GM18858 (cell line): ENCODE results near the gene FAM83E.

Experiments
- ATAC-seq: cut with Tn5 transposase; IDR thresholded peaks from one replicate; pipeline ENCODE4 v1.9.1; 2021; ENCODE audit not compliant: unreplicated experiment

Gene FAM83E

DNA sequence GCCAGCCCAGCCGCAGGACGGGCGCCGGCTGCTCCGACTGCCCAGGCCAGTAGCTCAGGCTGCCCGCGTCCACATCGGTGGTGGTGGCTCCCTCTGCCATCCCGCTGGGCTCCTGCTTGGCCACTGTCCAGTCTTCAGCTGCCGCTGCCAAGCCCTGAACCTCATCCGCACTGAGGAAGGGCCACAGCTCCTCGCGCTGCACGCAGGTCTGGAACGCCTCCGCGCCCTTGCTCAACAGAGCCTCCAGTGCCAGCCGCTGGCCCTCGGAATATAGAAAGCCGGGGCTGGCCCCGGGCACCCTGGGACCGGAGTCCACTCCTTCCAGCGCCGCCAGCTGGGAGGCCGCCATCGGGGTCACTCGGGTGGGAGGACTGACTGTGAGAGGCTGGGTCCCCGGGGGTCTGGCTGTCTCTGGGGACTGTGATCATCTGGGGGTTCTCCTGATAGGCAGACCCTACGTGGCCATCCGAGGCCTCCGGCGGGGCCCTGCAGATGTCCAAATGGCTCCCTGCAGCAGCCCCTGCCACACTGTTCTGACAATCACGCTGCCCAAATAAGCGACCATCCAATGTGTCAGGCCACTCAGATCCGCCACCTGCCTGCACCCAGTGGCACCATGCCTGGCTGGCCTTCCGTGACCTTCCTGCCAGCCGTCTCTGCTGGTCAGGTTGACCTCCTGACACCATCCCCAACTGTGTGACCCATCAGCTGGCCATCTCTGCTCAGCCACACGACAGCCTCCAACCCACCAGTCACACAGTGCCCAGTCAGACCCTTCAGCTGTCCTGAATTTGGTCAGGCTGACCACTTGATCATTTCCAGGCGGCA is 1.6 kb downstream of the FAM83E start:
- no peak for ATAC-seq

DNA sequence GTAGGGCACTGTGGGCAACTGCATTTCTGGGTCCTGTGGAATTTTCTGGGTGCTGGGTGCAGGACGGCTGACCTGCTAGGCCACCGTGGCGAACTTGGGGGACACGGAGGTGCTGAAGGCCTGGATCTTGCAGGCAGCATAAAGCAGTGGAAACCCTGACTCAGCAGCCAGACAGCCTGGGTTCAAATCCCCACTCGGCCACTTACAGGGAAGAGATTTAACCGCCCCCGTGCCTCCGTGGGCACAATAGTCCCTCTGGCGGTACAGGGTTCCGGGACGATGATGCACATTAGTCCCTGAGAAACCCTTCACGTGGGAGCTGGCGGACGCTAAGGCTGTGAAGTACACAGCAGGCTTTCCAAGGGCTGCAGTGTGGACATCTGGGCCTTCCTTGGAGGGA is 3.0 kb downstream of the FAM83E start:
- ATAC-seq, result no peak

DNA sequence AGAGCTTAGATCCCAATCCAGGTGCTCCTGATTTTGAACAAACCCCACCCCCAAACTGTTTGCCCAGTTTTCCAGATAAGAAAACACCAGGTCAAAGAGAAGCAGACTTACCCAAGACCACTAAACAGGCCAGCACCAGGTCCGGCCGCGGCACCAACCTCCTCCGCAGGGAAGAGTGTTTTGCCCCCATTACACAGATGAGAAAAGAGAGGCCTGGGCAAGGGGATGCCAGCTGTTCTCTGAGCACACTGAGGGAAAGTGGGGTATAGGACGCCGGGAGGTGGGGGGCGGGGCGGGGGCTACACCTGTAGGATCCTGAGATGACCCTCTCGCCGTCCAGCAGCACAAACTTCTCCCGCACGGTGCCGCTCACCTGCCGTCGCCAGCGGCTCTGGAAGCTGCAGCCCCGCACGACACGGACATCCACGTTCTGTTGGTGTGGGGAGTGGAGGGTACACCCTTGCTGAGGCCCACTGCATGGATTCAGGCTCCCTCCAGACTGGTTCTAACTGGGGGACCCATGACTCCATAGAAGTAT is 5.2 kb downstream of the FAM83E start:
- no peak for ATAC-seq

DNA sequence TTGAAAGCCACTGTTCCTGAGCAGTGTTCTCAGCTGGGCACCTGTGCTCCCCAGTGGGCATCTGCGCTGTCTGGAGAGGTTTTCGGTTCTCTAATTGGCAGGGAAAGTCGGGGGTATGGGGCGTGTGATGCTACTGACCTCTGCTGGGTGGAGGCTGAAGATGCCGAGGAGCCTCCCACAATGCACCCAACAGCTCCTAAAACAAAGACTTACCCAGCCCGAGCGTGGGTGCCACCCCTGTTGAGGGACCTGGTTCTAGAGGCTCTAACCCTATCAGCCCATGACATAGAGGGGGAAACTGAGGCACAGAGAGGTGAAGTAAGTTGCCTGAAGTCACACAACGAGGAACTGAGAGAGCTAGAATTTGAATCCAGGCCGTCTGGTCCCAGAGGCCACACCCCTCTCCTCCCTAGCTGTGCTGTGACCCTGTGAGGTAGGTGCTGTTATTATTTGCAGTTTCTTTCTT is 6.0 kb downstream of the FAM83E start:
- ATAC-seq, result no peak

DNA sequence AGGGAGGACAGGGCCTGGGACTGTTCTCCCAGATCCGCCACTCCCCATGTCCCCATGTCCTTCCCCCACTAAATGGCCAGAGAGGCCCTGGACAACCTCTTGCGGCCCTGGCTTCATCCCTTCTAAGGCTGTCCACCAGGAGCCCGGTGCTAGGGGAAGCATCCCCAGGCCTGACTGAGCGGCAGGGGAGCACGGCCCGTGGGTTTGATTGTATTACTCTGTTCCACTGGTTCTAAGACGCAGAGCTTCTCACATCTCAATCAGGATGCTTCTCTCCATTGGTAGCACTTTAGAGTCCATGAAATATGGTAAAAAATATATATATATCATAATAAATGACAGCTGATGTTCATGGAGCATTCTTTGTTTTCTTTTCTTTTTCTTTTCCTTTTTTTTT is 7.5 kb downstream of the FAM83E start:
- no peak for ATAC-seq

DNA sequence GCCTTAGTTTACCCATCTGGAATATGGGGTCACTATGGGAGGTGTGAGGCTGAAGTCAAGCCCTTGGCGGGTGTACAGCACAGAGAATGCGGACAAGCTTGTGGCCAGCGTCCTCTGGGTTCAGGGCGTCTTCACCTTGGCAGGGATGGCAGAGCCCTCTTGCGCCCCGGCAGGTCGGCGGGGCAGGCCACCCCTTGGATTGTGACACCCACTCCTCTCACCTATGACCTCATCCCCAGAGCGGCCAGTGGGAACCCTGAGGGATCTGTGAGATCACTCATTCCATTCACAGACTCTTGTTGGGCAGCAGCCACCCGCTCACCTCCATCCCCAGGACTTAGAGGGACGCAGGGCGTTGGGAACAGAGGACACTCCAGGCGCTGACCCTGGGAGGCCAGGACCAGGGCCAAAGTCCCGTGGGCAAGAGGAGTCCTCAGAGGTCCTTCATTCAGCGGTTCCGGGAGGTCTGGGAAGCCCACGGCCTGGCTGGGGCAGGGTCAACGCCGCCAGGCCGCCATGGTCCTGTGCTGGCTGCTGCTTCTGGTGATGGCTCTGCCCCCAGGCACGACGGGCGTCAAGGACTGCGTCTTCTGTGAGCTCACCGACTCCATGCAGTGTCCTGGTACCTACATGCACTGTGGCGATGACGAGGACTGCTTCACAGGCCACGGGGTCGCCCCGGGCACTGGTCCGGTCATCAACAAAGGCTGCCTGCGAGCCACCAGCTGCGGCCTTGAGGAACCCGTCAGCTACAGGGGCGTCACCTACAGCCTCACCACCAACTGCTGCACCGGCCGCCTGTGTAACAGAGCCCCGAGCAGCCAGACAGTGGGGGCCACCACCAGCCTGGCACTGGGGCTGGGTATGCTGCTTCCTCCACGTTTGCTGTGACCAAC is 8.2 kb downstream of the FAM83E start, which contains the start of gene SPACA4:
Gene SPACA4, plus strand, starts transcription at position 280 of the 896 bp plus-strand sequence. Its CDS starts 237 bp downstream, at position 517.
- no peak for ATAC-seq

DNA sequence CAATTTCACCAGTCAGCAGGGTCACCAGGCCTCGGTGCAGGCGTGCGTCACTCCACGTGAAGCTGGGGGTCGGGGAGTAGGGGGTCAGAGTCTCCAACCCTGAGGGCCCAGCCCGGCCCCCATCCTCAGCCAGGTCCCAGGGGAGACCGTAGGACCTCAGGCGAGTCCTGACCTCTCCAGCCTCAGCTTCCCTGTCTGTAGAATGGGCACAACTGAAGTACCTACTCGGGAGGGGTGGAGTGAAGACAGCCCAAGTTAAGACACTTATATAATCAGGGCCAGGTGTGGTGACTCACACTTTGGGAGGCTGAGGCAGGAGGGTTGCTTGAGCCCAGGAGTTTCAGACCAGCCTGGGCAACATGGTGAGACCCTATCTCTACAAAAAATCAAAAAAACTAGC is 11.0 kb downstream of the FAM83E start:
- no peak for ATAC-seq

DNA sequence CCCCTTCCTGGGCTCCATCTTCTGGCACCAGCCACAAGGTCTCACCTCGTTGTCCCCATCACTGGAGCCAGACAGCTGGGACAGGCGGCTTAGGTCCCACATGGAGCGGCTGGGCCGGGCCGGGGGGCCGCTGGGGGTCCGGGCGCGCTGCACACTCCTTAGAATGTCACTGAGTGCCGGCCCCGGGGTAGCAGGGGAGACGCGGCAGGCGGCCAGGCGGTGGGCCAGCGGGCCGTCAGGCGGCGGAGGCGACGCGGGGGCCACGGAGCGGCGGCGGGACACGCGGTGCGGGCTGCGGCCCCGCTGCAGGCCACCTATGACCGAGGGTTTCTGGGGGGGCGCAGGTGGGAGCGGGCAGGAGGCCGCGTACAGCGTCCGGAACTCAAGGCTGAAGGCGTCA is 11.4 kb downstream of the FAM83E start:
- ATAC-seq, result no peak

DNA sequence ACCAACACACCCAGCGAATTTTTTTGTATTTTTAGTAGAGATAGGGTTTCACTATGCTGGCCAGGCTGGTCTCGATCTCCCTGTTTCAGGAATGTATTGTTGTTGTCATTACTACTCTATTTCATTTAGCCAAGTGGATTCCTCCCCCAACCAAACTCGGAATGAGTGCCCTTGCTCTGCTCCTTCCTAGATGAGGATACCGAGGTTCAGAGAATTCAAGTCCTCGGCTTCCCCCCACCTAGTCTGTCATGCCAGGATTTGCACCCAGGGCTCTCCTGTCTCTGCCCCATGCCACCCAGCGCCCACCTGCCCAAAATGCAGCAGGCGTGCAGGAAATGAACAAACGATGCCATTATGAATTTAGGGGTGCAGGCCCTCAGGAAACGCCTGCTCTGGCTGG is 11.9 kb downstream of the FAM83E start:
- no peak for ATAC-seq

DNA sequence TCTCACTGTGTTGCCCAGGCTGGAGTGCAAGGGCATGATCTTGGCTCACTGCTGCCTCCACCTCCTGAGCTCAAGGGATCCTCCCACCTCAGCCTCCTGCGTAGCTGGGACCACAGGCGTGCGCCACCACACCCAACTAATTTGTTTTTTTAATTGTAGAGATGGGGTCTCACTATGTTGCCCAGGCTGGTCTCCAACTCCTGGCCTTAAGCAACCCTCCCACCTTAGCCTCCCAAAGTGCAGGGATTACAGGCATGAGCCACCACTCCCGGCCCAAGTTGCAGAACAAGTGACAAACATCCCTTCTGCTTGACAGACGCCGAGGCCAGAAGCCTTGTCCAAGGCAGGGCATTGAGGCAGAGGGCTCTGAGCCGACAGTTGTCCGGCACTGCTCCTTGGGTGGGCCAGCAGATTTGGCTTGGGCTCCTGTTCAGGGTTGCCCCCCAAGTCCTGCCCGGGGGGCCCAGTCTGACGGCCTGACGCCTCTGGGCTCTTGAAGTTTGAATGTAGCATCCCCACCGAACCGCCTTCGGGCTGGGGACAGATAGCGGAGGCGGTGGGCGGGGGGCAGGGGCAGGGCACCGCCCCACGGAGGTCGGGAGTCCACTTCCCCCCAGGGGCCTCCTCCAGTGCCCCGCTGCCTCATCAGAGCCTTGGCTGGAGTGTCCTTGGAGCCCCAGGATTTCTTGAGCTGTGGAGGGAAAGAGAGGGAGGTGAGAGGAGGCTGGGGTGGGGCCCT is 14.0 kb downstream of the FAM83E start:
- no peak for ATAC-seq

DNA sequence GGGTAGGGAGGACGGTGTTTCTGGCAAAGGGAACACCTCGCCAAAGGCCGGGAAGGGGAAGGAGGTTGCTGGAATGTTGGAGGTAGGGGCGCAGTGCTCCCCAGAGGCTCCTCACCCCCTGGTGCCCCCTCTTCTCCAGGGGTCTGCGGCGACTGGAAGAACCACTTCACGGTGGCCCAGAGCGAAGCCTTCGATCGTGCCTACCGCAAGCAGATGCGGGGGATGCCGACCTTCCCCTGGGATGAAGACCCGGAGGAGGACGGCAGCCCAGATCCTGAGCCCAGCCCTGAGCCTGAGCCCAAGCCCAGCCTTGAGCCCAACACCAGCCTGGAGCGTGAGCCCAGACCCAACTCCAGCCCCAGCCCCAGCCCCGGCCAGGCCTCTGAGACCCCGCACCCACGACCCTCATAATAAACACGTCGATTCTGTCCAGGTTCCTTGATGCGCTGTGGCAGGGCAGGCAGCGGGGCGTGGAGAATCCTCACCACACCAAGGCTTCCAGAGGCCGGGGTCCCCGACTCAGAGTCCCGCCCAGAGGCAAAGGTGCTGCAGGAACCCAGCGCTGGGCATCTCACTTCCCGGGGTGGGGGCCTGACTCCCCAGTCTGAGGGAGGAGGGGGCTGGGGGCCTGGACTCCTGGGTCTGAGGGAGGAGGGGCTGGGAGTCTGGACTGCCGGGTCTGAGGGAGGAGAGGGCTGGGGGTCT is 15.7 kb downstream of the FAM83E start:
- no peak for ATAC-seq

DNA sequence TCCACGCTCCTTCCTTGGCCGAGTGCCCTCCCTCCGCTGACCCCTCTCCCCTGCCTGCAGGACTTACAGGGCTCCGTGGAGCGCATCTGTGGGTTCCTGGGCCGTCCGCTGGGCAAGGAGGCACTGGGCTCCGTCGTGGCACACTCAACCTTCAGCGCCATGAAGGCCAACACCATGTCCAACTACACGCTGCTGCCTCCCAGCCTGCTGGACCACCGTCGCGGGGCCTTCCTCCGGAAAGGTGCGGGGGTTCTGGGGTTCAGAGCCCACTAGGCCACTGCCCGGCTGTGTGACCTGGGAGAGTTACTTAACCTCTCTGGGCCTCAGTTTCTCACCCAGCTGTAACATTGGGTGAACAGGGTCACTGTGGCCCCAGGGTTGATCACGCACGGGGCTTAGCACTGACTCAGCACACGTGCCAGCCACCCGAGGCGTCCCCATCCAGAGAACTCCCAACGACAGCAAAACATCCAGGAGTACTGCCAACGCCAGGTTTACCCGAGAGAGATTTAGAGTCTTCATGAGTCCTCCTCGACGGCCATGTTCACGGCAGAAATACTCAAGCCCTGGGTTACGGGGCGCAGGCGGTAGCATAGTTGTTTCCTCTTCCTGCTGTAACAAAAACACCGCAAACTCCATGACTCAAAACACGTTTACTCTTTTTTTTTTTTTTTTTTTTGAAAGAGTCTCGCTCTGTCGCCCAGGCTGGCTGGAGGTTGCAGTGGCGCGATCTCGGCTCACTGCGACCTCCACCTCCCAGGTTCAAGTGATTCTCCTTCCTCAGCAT is 18.0 kb downstream of the FAM83E start:
- no peak for ATAC-seq

DNA sequence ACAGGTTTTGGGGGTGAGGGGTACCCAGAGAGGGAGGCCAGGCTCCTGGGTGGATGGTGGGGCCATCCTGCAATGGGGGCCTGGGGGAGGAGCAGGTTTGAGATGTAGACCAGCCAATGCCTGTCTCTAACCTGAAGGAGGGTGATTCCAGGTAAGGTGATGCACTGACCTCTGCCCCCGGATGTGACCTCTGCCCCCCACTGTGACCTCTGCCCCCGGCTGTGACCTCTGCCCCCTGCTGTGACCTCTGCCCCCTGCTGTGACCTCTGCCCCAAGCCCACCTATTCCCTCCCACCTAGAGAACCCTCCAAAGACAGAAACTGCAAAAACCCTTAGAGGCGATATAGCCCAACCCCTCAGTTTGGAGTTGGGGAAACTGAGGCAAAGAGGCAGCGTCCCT is 18.6 kb downstream of the FAM83E start:
- no peak for ATAC-seq

DNA sequence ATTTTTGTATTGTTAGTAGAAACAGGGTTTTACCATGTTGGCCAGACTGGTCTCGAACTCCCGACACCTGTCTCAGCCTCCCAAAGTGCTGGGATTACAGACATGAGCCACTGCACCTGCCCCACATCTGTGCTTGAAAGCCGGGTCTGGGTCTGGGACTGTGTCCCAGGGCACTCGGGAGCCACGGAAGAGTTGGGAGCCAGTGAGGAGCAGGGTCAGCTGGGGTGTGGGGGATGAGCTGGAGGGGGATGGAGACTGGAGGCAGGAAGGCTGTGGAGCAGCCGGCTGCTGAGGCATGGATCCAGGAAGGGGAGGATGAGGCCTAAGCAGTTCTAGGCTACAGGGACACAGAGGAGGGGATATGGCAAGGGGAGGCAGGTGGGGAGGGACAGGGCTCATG is 19.0 kb downstream of the FAM83E start:
- ATAC-seq, result no peak

DNA sequence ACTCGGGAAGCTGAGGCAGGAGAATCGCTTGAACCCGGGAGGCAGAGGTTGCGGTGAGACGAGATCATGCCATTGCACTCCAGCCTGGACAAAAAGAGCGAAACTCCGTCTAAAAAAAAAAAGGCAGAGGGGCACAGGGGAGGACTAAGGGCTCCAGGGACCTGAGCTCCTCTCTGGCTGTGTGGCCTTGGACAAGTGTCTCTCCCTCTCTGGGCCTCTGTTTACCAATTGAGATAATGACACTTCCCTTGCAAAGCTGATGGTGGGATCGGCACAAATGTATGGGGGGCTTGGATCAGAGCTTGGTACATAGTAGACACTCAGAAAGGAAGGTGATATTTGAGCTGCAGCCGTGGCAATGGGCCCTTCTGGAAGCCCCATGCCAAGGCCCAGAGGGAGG is 19.7 kb downstream of the FAM83E start:
- ATAC-seq, result no peak

DNA sequence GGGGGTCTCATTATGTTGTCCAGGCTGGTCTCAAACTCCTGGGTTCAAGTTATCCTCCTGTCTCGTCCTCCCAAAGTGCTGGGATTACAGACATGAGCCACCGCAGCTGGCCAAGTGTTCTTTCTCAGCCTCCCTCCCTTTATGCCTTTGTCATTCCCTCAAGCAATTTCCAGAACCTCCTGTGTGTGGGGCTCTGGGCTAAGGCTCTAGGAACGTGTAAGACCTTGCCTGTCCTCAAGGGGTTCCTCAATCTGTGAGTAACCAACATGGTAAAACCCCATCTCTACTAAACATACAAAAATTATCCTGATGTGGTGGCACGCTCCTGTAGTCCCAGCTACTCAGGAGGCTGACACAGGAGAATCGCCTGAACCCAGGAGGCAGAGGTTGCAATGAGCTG is 23.9 kb downstream of the FAM83E start:
- ATAC-seq, result no peak

DNA sequence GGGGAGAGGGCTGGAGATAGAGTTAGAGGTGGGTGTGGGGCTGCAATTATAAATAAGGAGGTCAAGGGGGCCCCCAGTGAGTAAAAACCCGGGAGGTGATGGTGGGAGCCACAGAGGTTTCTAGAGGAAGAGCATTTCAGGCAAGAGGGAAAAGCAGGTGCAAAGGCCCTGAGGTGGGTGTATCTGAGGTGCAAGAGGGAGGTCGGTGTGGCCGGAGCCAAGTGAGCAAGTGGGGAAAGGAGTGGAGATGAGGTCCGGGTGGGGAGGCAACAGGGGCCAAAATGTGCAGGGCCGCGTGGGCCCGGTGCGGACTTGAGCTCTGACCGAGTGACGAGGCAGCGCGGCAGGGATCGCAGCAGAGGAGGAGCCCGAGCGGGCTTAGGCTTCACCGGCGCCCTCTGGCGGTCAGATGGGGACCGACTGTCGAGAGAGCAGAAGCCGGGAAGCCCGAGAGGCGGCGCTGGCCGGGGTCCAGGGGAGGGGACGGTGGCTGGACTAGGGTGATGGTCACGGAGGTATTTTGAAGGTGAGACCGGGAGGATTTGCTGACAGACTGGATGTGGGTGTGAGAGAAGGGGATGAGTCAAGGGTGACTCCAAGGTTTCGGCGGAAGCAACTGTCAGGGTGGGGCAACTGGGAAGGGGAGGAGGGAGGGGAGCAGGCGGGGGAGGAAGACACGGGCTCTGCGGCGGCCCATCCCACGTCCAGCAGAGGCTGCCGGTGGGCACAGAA is 26.0 kb downstream of the FAM83E start:
- ATAC-seq, result no peak

DNA sequence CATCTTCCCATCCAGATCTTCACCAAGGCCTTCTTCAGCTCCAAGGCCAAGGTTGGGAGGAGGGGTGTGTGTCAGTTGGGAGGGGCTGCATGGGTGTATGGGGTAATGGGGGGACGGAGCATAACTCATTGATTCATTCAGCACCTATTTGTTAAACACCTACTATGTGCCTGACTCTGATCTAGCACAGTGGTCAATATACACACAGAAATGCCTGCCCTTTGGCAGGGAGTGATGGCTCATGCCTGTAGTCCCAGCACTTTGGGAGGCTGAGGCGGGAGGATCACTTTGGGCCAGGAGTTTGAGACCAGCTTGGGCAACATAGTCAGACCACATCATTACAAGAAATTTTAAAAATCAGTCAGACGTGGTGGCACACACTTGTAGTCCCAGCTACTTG is 27.5 kb downstream of the FAM83E start:
- ATAC-seq, result no peak

DNA sequence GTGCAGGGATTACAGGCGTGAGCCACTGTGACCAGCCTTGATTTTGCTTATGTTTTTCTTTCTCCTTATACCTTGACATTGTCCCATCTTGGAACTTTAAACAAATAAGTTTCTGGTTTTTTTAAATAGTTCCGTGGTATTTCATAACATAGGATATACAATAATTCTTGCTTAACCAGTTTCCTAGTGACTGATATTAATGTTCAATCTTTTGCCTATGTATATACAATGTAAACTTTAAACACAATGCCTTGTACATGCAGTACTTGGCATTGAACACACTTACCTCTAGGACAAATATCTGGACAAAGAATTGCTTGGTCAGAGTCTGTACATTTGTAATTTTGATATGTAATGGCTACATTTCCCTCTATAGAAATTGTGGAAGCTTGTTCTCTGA is 32.7 kb downstream of the FAM83E start:
- ATAC-seq, result no peak
